T-helper 2 cell treated with Interferon-gamma antibody and Interleukin-4, amounts not matched to agents 5 μg/mL and 100 μg/mL, for 36 hours (primary cell): ENCODE measurements around the gene ZNF576.
"Not testable (repeated sequence)": the region's sequence is repeated elsewhere in the genome, so short reads cannot be mapped to it uniquely, and the experiment has no call there.

ENCODE experiments used
- DNase-seq: peaks from one replicate; pipeline ENCODE4 v3.0.0; 2021; ENCODE audit warnings: low spot score
- H3K27ac Mint-ChIP-seq: one replicate; pipeline ENCODE4 v1.8.0; 2021; ENCODE audit warnings: mild to moderate bottlenecking, mixed read lengths
- H3K27me3 Mint-ChIP-seq: one replicate; pipeline ENCODE4 v1.8.0; 2021; ENCODE audit warnings: low read depth, mixed read lengths
- H3K36me3 Mint-ChIP-seq: one replicate; pipeline ENCODE4 v1.8.0; 2021; ENCODE audit warnings: low read depth, mixed read lengths
- H3K4me1 Mint-ChIP-seq: one replicate; pipeline ENCODE4 v1.8.0; 2021; ENCODE audit warnings: low read depth, mixed read lengths
- H3K4me3 Mint-ChIP-seq: one replicate; pipeline ENCODE4 v1.8.0; 2022; ENCODE audit warnings: mild to moderate bottlenecking, moderate library complexity, mixed read lengths
- H3K9me3 Mint-ChIP-seq: one replicate; pipeline ENCODE4 v1.8.0; 2021; ENCODE audit warnings: mixed read lengths

ZNF576 gene

DNA sequence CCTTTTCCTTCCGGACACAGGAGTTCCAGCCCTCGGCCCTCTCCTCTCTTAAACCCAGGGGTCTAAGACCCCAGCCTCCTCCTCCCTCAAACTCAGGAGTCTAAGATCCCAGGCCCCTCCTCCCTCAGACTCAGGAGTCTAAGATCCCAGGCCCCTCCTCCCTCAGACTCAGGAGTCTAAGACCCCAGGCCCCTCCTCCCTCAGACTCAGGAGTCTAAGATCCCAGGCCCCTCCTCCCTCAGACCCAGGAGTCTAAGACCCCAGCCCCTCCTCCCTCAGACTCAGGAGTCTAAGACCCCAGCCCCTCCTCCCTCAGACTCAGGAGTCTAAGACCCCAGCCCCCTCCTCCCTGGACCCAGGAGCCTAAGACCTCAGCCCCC, 39.2 kb downstream of the ZNF576 start:
- DNase-seq, H3K4me1 Mint-ChIP-seq, H3K27ac Mint-ChIP-seq, H3K9me3 Mint-ChIP-seq, H3K36me3 Mint-ChIP-seq, H3K4me3 Mint-ChIP-seq: not testable (repeated sequence)
- H3K27me3 Mint-ChIP-seq: peaks cover 39% of the 10 kb centered on the region

GRCh38 chr19:43636121-43636683, 39.8 kb downstream of the ZNF576 start:
- Mint-ChIP-seq H3K36me3 (no peaks in the 10 kb centered on the region), H3K4me3 (no peak overlapping the region), H3K9me3 (no peaks in the 10 kb centered on the region), H3K27me3 (peaks cover 44% of the 10 kb centered on the region), H3K4me1 (peaks cover 6% of the 10 kb centered on the region), H3K27ac (no peak overlapping the region)
- no peak for DNase-seq

- Mint-ChIP-seq H3K9me3 (no peaks in the 10 kb centered on the region), H3K36me3 (no peaks in the 10 kb centered on the region), H3K4me1 (peaks cover 6% of the 10 kb centered on the region), H3K4me3 (peak overlapping the region; percentile 75), H3K27me3 (peaks cover 47% of the 10 kb centered on the region), H3K27ac (no peak overlapping the region)
- no peak for DNase-seq
Measured at GRCh38 chr19:43638214-43638994, 42.0 kb downstream of the ZNF576 start.

GRCh38 chr19:43638995-43639518, 42.7 kb downstream of the ZNF576 start:
- Mint-ChIP-seq H3K27me3 (peaks cover 47% of the 10 kb centered on the region), H3K27ac (peak overlapping the region; percentile 41), H3K9me3 (no peaks in the 10 kb centered on the region)

DNA sequence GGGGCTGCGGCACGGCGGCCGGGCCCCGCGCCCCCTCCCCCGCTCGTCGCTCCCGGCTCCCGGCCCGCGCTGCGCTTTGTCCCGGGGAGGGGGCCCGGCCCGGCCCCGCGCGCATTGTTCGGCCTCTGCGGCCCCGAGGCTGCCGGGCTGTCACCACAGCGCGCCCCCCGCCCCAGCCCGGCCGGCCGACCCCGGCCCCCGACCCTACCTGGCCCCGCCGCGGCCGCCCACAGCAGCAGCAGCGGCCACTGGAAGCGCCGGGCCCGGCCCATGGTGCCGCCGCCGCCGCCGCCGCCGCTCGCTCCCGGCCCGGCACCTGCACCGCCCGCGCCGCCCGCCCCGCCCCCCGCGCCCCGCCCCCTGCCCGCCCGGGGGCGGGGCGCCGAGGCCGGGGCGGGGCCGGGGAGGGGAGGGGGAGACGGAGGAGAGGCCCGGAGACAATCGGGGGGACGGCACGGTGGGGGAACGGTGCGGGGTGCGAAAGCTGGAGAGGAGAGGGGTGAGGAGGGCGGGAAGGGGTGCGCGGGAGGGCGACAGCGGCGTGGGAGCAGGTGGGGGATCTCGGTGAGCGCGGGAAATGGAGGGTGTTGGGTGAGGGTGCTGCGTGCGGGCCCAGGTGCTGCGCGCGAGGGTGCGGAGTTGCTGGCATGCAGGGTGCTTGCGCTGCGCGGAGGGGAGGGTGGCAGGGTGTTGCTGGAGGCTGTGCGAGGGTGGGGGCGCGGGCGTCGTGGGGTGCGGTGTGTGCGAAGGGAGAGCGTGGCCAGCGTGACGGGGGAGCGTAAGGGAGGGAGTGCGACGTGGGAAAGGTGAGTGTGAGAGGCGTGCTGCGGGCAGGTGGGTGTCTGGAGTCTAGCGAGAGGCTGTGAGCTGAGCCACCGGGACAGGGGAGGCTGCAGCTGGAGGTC, 43.4 kb downstream of the ZNF576 start, which contains the start of gene CADM4:
Gene CADM4 (minus strand): TSS at position 332 of the 905 bp plus-strand sequence. CDS start 60 bp downstream, at position 272.
- H3K27ac Mint-ChIP-seq: peak within 1 kb of the TSS; percentile 41
- H3K36me3 Mint-ChIP-seq: no peaks in the 10 kb centered on the region
- H3K27me3 Mint-ChIP-seq: peaks cover 47% of the 10 kb centered on the region
- peaks cover 6% of the 10 kb centered on the region for H3K4me1 Mint-ChIP-seq
- peak within 1 kb of the TSS; percentile 75 for H3K4me3 Mint-ChIP-seq
- DNase-seq: peak; percentile 17
- H3K9me3 Mint-ChIP-seq: no peaks in the 10 kb centered on the region

More at GRCh38 chr19:43638995-43639518, 42.7 kb downstream of the ZNF576 start:
- DNase-seq: no peak
- H3K4me1 Mint-ChIP-seq: peaks cover 6% of the 10 kb centered on the region
- H3K36me3 Mint-ChIP-seq: no peaks in the 10 kb centered on the region
- H3K4me3 Mint-ChIP-seq: peak overlapping the region; percentile 75

GRCh38 chr19:43640424-43640757, 44.0 kb downstream of the ZNF576 start:
- no peak overlapping the region for H3K27ac Mint-ChIP-seq
- H3K4me3 Mint-ChIP-seq: peak overlapping the region; percentile 75
- no peaks in the 10 kb centered on the region for H3K36me3 Mint-ChIP-seq
- no peaks in the 10 kb centered on the region for H3K9me3 Mint-ChIP-seq
- DNase-seq: no peak
- peaks cover 6% of the 10 kb centered on the region for H3K4me1 Mint-ChIP-seq
- H3K27me3 Mint-ChIP-seq: peaks cover 44% of the 10 kb centered on the region

DNA sequence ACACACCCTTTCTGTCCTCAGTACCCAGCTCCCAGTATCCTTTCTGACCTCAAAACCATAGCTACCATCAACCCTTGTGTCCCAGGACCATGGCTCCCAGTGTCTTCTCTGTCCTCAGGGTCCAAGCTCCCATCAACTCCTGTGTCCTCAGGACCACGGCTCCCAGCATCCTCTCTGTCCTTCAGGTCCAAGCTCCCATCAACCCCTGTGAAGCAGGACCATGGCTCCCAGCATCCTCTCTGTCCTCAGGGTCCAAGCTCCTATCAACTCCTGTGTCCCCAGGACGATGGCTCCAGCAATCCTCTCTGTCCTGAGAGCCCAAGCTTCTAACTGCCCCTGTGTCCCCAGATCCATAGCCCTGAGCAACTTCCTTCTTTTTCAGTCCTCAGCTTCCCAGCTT, 44.9 kb downstream of the ZNF576 start:
- Mint-ChIP-seq H3K27me3 (peaks cover 44% of the 10 kb centered on the region), H3K36me3 (no peaks in the 10 kb centered on the region), H3K4me3 (peak overlapping the region; percentile 66), H3K27ac (peak overlapping the region; percentile 47), H3K9me3 (no peaks in the 10 kb centered on the region), H3K4me1 (peaks cover 6% of the 10 kb centered on the region)
- no peak for DNase-seq

GRCh38 chr19:43642531-43642930, 46.1 kb downstream of the ZNF576 start:
- Mint-ChIP-seq H3K27ac (no peak overlapping the region), H3K36me3 (no peaks in the 10 kb centered on the region), H3K4me3 (no peak overlapping the region), H3K9me3 (no peaks in the 10 kb centered on the region), H3K4me1 (peaks cover 6% of the 10 kb centered on the region), H3K27me3 (peaks cover 38% of the 10 kb centered on the region)
- no peak for DNase-seq

DNA sequence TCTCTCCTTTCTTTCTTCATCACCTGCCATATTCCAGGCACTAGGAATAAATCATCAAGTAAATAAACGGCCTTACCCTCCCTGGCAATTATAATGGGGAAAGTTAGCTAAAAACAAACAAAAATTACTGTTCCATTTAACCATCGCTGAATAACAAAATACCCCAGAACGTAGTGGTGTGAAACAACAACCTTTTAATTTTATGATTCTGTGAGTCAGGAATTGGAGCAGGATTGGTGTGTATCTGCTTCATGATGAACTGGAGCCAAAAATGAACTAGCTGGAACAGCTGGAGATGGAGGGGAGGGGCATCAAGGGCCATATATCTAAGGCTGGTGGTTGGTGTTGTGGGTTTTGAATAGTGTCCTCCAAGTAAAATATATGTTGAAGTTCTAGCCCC, 46.9 kb downstream of the ZNF576 start:
- Mint-ChIP-seq H3K36me3 (peaks cover 3% of the 10 kb centered on the region), H3K4me1 (peaks cover 6% of the 10 kb centered on the region), H3K27me3 (peaks cover 30% of the 10 kb centered on the region), H3K9me3 (no peaks in the 10 kb centered on the region), H3K27ac (no peak overlapping the region), H3K4me3 (no peak overlapping the region)
- no peak for DNase-seq

GRCh38 chr19:43644181-43644580, 47.8 kb downstream of the ZNF576 start:
- H3K4me3 Mint-ChIP-seq: no peak overlapping the region

DNA sequence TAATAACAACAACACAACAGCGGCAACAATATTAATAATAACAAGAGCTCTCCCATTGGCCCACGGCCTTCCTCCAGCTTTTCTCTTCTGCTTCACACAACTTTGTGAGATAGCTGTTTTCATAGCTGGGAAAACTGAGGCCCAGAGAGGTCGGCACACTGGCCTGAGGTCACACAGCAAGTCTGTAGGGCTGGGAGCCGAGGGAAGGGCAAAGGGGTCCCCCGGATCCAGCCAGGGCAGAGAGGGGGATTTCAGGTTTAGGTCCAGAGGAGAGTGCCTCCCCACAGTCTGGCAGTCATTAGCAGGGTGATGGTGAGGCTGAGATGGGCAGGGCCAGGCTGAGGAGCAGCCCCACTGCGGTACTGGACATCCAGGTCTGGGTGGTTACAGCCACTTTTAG, 52.2 kb downstream of the ZNF576 start:
- no peak for DNase-seq
- no peak overlapping the region for H3K4me3 Mint-ChIP-seq
- peaks cover 1% of the 10 kb centered on the region for H3K4me1 Mint-ChIP-seq
- peaks cover 13% of the 10 kb centered on the region for H3K36me3 Mint-ChIP-seq
- H3K27me3 Mint-ChIP-seq: no peaks in the 10 kb centered on the region
- H3K27ac Mint-ChIP-seq: no peak overlapping the region
- no peaks in the 10 kb centered on the region for H3K9me3 Mint-ChIP-seq

More at GRCh38 chr19:43644181-43644580, 47.8 kb downstream of the ZNF576 start:
- Mint-ChIP-seq H3K36me3 (peaks cover 3% of the 10 kb centered on the region), H3K27me3 (peaks cover 21% of the 10 kb centered on the region), H3K4me1 (peaks cover 1% of the 10 kb centered on the region), H3K27ac (no peak overlapping the region), H3K9me3 (no peaks in the 10 kb centered on the region)
- no peak for DNase-seq

DNA sequence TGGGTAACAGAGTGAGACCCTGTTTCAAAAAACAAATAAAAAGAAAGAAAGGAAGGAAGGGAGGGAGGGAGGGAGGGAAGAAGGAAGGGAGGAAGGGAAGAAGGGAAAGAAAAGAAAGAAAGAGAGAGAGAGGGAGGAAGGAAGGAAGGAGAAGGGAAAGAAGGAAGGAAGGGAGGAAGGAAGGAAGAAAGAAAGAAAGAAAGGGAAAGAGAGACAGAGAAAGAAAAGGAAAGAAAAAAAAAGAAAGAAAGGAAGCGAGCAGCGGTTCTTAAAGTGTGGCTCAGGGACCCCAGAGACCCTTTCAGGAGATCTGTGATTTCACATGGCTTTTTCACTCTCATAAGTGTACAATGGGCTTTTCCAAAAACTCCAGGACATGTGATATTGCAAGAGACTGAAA, 53.1 kb downstream of the ZNF576 start:
- H3K27me3 Mint-ChIP-seq: no peaks in the 10 kb centered on the region
- no peaks in the 10 kb centered on the region for H3K9me3 Mint-ChIP-seq
- no peak overlapping the region for H3K4me3 Mint-ChIP-seq
- H3K36me3 Mint-ChIP-seq: peaks cover 15% of the 10 kb centered on the region
- DNase-seq: no peak
- H3K27ac Mint-ChIP-seq: no peak overlapping the region
- H3K4me1 Mint-ChIP-seq: peaks cover 1% of the 10 kb centered on the region

- not testable (repeated sequence) for H3K4me3 Mint-ChIP-seq, DNase-seq, H3K27ac Mint-ChIP-seq, H3K27me3 Mint-ChIP-seq, H3K4me1 Mint-ChIP-seq, H3K9me3 Mint-ChIP-seq
- peaks cover 20% of the 10 kb centered on the region for H3K36me3 Mint-ChIP-seq
Measured at GRCh38 chr19:43650276-43650675, 53.9 kb downstream of the ZNF576 start.
